GM23338 (cell line): Measurements from ENCODE around the gene PIK3C2G. TPM values are rescaled to one million over a fixed set of nuclear protein-coding genes. Genes with fewer than 3 reads are reported as not detected.

ENCODE experiments used
- ATAC-seq: fragments of 200-7000 bp; cut with Tn5 transposase; 3 replicates; pipeline ENCODE4 v1.9.1; 2020
- DNase-seq: peaks from one replicate; pipeline ENCODE4 v3.0.0-alpha.2; 2015; ENCODE audit warnings: low spot score
- H2AFZ ChIP-seq: fragments of 200-600 bp; sonication (generic); 2 replicates; pipeline ENCODE4 v1.8.0; 2016; ENCODE audit warnings: antibody characterized with exemption, mild to moderate bottlenecking, moderate library complexity
- H3F3A ChIP-seq: fragments of 200-600 bp; sonication (generic); replicated peaks from 2 replicates; pipeline ENCODE4 v1.8.0; 2017; ENCODE audit warnings: antibody characterized with exemption, mixed run types, low read depth
- H3K27ac ChIP-seq: fragments of 200-600 bp; sonication (generic); 2 replicates; pipeline ENCODE4 v1.6.1; 2016; ENCODE audit warnings: low read depth
- H3K27me3 ChIP-seq: fragments of 200-600 bp; sonication (generic); 2 replicates; pipeline ENCODE4 v1.8.0; 2016; ENCODE audit warnings: mild to moderate bottlenecking, mixed run types, moderate library complexity; ENCODE audit not compliant: insufficient read depth
- H3K36me3 ChIP-seq: fragments of 200-600 bp; sonication (generic); 2 replicates; pipeline ENCODE4 v1.8.0; 2016; ENCODE audit warnings: mild to moderate bottlenecking; ENCODE audit not compliant: insufficient read depth
- H3K4me1 ChIP-seq: fragments of 200-600 bp; sonication (generic); 2 replicates; pipeline ENCODE4 v1.8.0; 2016; ENCODE audit warnings: mild to moderate bottlenecking, moderate library complexity; ENCODE audit not compliant: insufficient read depth
- H3K4me2 ChIP-seq: fragments of 200-600 bp; sonication (generic); 2 replicates; pipeline ENCODE4 v1.7.1; 2017; ENCODE audit warnings: mixed run types
- H3K4me3 ChIP-seq: fragments of 200-600 bp; sonication (generic); 2 replicates; pipeline ENCODE4 v1.6.1; 2016; ENCODE audit warnings: mixed run types
- H3K79me2 ChIP-seq: fragments of 200-600 bp; sonication (generic); replicated peaks from 2 replicates; pipeline ENCODE4 v1.8.0; 2017; ENCODE audit warnings: mild to moderate bottlenecking; ENCODE audit not compliant: insufficient read depth
- H3K9me2 ChIP-seq: fragments of 200-600 bp; sonication (generic); 2 replicates; pipeline ENCODE4 v1.8.0; 2017; ENCODE audit not compliant: insufficient read depth
- H4K20me1 ChIP-seq: fragments of 200-600 bp; sonication (generic); replicated peaks from 2 replicates; pipeline ENCODE4 v1.8.0; 2017; ENCODE audit warnings: mild to moderate bottlenecking; ENCODE audit not compliant: insufficient read depth
- H3K27ac Mint-ChIP-seq: 2 replicates; pipeline ENCODE4 v1.8.0; 2020; ENCODE audit warnings: inconsistent platforms, mild to moderate bottlenecking, moderate library complexity, mixed read lengths
- H3K27me3 Mint-ChIP-seq: 3 replicates; pipeline ENCODE4 v1.8.0; 2022; ENCODE audit warnings: low read depth, mild to moderate bottlenecking, moderate library complexity, mixed read lengths, inconsistent platforms; ENCODE audit not compliant: insufficient read depth, poor library complexity
- H3K36me3 Mint-ChIP-seq: 3 replicates; pipeline ENCODE4 v1.8.0; 2021; ENCODE audit warnings: low read depth, mild to moderate bottlenecking, inconsistent platforms, moderate library complexity, mixed read lengths
- H3K4me1 Mint-ChIP-seq: 3 replicates; pipeline ENCODE4 v1.8.0; 2020; ENCODE audit warnings: mild to moderate bottlenecking, inconsistent platforms, mixed read lengths
- H3K4me3 Mint-ChIP-seq: 3 replicates; pipeline ENCODE4 v1.8.0; 2021; ENCODE audit warnings: moderate library complexity, mild to moderate bottlenecking, inconsistent platforms, mixed read lengths
- H3K9me3 Mint-ChIP-seq: 3 replicates; pipeline ENCODE4 v1.8.0; 2020; ENCODE audit warnings: moderate library complexity, mild to moderate bottlenecking, inconsistent platforms, mixed read lengths
- CREB1 ChIP-seq: fragments of 250-450 bp; sonication (Bioruptor Pico); IDR thresholded peaks from 2 replicates; pipeline ENCODE4 v1.5.0; 2020; ENCODE audit warnings: low read depth, mild to moderate bottlenecking, moderate library complexity
- EZH2 ChIP-seq: fragments of 200-600 bp; sonication (generic); IDR thresholded peaks from one replicate; pipeline ENCODE4 v1.8.0; 2017; ENCODE audit warnings: antibody characterized with exemption, mild to moderate bottlenecking, low read depth; ENCODE audit not compliant: unreplicated experiment
- JUNB ChIP-seq: IDR thresholded peaks from one replicate; pipeline ENCODE4 v1.6.1; 2016; ENCODE audit warnings: antibody characterized with exemption; ENCODE audit not compliant: unreplicated experiment
- NANOG ChIP-seq: IDR thresholded peaks from 2 replicates; pipeline ENCODE4 v1.6.1; 2016; ENCODE audit warnings: antibody characterized with exemption, borderline replicate concordance
- POLR2AphosphoS5 ChIP-seq: IDR thresholded peaks from 2 replicates; pipeline ENCODE4 v1.6.1; 2016; ENCODE audit warnings: antibody characterized with exemption, low read depth
- STAT1 ChIP-seq: IDR thresholded peaks from one replicate; pipeline ENCODE4 v1.6.1; 2016; ENCODE audit warnings: antibody characterized with exemption; ENCODE audit not compliant: unreplicated experiment
- polyA plus RNA-seq: library from polyadenylated mRNA; unstranded; fragments of >200 nt; fragmentation: Nextera tagmentation; extraction: Ambion mirVana; gene quantifications from 2 replicates; pipeline ENCODE4 v1.2.1, GENCODE V29; 2016
- total RNA-seq: library from RNA; depleted of rRNA; stranded (reverse); fragments of >200 nt; shearing (Covaris generic); gene quantifications from 2 replicates; pipeline ENCODE4 v1.2.3, GENCODE V29; 2014
- TF ChIP-seq, protein P1 (sequence below): IDR thresholded peaks from one replicate; pipeline ENCODE4 v1.6.1; 2018; ENCODE audit warnings: antibody characterized with exemption; ENCODE audit not compliant: unreplicated experiment
- TF ChIP-seq, protein P2 (sequence below): fragments of 250-450 bp; sonication (Bioruptor Pico); IDR thresholded peaks from 2 replicates; pipeline ENCODE4 v1.5.0; 2020; ENCODE audit warnings: mild to moderate bottlenecking, moderate library complexity
- TF ChIP-seq, protein P3 (sequence below), 2 experiments: fragments of 200-600 bp in 1 of 2; sonication (generic) in 1 of 2; conservative IDR thresholded peaks; 2 replicates each; pipeline versions ENCODE4 v1.5.1 to v1.6.1; 2016 to 2017; ENCODE audit warnings: antibody characterized with exemption in 2 of 2, low read depth in 2 of 2, mild to moderate bottlenecking in 2 of 2, moderate library complexity in 1 of 2

The PIK3C2G gene
- total and polyA plus RNA-seq, 2 experiments from 2014 or later: not detected

DNA sequence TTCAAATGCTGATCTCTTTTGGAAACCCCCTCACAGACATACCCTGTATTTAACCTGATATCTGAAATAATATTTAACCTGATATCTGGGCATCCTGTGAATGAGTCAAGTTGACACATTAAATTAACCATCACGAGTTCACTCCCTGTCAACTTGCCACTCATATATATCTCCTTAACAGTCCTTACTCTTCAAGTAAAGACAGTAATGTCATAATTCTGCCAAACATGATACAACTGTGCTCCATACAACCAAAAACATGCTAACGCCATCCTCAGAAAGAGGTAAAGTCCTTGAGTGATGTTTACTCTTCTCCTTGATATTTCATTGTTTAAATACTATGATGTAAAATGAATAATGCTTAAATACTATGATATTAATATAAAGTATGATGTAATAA, 371.5 kb downstream of the PIK3C2G start:
- no peaks in the 10 kb centered on the region for H3K36me3 ChIP-seq
- no peak for DNase-seq
- H3K4me3 ChIP-seq: no peak overlapping the region
- H3K4me1 ChIP-seq: no peaks in the 10 kb centered on the region
- H3K9me2 ChIP-seq: peaks cover 8% of the 10 kb centered on the region
- H3K4me2 ChIP-seq: no peak overlapping the region
- no peaks in the 10 kb centered on the region for H3K27me3 ChIP-seq
- no peak overlapping the region for H3K27ac ChIP-seq
- no peaks in the 10 kb centered on the region for H3K79me2 ChIP-seq
- H3K4me1 Mint-ChIP-seq: no peaks in the 10 kb centered on the region
- no peak overlapping the region for H2AFZ ChIP-seq
- H3K36me3 Mint-ChIP-seq: no peaks in the 10 kb centered on the region
- ATAC-seq: no peak
- H3K4me3 Mint-ChIP-seq: no peak overlapping the region
- H3K27ac Mint-ChIP-seq: no peak overlapping the region
- no peaks in the 10 kb centered on the region for H3F3A ChIP-seq
- no peaks in the 10 kb centered on the region for H3K9me3 Mint-ChIP-seq
- TF ChIP-seq POLR2AphosphoS5 (no peak), CREB1 (no peak), EZH2 (no peak), JUNB (no peak), STAT1 (no peak), NANOG (no peak)
- TF ChIP-seq, protein P1, sequence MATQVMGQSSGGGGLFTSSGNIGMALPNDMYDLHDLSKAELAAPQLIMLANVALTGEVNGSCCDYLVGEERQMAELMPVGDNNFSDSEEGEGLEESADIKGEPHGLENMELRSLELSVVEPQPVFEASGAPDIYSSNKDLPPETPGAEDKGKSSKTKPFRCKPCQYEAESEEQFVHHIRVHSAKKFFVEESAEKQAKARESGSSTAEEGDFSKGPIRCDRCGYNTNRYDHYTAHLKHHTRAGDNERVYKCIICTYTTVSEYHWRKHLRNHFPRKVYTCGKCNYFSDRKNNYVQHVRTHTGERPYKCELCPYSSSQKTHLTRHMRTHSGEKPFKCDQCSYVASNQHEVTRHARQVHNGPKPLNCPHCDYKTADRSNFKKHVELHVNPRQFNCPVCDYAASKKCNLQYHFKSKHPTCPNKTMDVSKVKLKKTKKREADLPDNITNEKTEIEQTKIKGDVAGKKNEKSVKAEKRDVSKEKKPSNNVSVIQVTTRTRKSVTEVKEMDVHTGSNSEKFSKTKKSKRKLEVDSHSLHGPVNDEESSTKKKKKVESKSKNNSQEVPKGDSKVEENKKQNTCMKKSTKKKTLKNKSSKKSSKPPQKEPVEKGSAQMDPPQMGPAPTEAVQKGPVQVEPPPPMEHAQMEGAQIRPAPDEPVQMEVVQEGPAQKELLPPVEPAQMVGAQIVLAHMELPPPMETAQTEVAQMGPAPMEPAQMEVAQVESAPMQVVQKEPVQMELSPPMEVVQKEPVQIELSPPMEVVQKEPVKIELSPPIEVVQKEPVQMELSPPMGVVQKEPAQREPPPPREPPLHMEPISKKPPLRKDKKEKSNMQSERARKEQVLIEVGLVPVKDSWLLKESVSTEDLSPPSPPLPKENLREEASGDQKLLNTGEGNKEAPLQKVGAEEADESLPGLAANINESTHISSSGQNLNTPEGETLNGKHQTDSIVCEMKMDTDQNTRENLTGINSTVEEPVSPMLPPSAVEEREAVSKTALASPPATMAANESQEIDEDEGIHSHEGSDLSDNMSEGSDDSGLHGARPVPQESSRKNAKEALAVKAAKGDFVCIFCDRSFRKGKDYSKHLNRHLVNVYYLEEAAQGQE: no peak
- TF ChIP-seq, protein P2, sequence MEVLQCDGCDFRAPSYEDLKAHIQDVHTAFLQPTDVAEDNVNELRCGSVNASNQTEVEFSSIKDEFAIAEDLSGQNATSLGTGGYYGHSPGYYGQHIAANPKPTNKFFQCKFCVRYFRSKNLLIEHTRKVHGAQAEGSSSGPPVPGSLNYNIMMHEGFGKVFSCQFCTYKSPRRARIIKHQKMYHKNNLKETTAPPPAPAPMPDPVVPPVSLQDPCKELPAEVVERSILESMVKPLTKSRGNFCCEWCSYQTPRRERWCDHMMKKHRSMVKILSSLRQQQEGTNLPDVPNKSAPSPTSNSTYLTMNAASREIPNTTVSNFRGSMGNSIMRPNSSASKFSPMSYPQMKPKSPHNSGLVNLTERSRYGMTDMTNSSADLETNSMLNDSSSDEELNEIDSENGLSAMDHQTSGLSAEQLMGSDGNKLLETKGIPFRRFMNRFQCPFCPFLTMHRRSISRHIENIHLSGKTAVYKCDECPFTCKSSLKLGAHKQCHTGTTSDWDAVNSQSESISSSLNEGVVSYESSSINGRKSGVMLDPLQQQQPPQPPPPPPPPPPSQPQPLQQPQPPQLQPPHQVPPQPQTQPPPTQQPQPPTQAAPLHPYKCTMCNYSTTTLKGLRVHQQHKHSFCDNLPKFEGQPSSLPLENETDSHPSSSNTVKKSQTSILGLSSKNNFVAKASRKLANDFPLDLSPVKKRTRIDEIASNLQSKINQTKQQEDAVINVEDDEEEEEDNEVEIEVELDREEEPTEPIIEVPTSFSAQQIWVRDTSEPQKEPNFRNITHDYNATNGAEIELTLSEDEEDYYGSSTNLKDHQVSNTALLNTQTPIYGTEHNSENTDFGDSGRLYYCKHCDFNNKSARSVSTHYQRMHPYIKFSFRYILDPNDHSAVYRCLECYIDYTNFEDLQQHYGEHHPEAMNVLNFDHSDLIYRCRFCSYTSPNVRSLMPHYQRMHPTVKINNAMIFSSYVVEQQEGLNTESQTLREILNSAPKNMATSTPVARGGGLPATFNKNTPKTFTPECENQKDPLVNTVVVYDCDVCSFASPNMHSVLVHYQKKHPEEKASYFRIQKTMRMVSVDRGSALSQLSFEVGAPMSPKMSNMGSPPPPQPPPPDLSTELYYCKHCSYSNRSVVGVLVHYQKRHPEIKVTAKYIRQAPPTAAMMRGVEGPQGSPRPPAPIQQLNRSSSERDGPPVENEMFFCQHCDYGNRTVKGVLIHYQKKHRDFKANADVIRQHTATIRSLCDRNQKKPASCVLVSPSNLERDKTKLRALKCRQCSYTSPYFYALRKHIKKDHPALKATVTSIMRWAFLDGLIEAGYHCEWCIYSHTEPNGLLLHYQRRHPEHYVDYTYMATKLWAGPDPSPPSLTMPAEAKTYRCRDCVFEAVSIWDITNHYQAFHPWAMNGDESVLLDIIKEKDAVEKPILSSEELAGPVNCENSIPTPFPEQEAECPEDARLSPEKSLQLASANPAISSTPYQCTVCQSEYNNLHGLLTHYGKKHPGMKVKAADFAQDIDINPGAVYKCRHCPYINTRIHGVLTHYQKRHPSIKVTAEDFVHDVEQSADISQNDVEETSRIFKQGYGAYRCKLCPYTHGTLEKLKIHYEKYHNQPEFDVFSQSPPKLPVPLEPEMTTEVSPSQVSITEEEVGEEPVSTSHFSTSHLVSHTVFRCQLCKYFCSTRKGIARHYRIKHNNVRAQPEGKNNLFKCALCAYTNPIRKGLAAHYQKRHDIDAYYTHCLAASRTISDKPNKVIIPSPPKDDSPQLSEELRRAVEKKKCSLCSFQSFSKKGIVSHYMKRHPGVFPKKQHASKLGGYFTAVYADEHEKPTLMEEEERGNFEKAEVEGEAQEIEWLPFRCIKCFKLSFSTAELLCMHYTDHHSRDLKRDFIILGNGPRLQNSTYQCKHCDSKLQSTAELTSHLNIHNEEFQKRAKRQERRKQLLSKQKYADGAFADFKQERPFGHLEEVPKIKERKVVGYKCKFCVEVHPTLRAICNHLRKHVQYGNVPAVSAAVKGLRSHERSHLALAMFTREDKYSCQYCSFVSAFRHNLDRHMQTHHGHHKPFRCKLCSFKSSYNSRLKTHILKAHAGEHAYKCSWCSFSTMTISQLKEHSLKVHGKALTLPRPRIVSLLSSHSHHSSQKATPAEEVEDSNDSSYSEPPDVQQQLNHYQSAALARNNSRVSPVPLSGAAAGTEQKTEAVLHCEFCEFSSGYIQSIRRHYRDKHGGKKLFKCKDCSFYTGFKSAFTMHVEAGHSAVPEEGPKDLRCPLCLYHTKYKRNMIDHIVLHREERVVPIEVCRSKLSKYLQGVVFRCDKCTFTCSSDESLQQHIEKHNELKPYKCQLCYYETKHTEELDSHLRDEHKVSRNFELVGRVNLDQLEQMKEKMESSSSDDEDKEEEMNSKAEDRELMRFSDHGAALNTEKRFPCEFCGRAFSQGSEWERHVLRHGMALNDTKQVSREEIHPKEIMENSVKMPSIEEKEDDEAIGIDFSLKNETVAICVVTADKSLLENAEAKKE (CRISPR knock-in tag): no peak
- TF ChIP-seq, protein P3, sequence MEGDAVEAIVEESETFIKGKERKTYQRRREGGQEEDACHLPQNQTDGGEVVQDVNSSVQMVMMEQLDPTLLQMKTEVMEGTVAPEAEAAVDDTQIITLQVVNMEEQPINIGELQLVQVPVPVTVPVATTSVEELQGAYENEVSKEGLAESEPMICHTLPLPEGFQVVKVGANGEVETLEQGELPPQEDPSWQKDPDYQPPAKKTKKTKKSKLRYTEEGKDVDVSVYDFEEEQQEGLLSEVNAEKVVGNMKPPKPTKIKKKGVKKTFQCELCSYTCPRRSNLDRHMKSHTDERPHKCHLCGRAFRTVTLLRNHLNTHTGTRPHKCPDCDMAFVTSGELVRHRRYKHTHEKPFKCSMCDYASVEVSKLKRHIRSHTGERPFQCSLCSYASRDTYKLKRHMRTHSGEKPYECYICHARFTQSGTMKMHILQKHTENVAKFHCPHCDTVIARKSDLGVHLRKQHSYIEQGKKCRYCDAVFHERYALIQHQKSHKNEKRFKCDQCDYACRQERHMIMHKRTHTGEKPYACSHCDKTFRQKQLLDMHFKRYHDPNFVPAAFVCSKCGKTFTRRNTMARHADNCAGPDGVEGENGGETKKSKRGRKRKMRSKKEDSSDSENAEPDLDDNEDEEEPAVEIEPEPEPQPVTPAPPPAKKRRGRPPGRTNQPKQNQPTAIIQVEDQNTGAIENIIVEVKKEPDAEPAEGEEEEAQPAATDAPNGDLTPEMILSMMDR (conservative IDR thresholded peaks at IDR 0.05; ENCODE audit: low read depth in 2 of 2): no peak
- H4K20me1 ChIP-seq: no peaks in the 10 kb centered on the region
- H3K27me3 Mint-ChIP-seq: peaks cover 2% of the 10 kb centered on the region
